OCI-LY3 (cell line): ENCODE results near the gene GFPT2.

Source experiments
- EZH2phosphoT487 ChIP-seq: fragments of 200-600 bp; shearing (Covaris generic); IDR thresholded peaks from 2 replicates; pipeline ENCODE4 v1.6.1; 2018; ENCODE audit warnings: antibody characterized with exemption, mixed run types, low read depth
- TF ChIP-seq, protein P1 (sequence below): fragments of 200-600, 300-600 bp; sonication (generic); IDR thresholded peaks from 2 replicates; pipeline ENCODE4 v1.5.1; 2014; ENCODE audit warnings: antibody characterized with exemption, low read length, low read depth

- TF ChIP-seq, protein P1, sequence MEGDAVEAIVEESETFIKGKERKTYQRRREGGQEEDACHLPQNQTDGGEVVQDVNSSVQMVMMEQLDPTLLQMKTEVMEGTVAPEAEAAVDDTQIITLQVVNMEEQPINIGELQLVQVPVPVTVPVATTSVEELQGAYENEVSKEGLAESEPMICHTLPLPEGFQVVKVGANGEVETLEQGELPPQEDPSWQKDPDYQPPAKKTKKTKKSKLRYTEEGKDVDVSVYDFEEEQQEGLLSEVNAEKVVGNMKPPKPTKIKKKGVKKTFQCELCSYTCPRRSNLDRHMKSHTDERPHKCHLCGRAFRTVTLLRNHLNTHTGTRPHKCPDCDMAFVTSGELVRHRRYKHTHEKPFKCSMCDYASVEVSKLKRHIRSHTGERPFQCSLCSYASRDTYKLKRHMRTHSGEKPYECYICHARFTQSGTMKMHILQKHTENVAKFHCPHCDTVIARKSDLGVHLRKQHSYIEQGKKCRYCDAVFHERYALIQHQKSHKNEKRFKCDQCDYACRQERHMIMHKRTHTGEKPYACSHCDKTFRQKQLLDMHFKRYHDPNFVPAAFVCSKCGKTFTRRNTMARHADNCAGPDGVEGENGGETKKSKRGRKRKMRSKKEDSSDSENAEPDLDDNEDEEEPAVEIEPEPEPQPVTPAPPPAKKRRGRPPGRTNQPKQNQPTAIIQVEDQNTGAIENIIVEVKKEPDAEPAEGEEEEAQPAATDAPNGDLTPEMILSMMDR: no peak
- no peak for TF ChIP-seq EZH2phosphoT487
Measured at GRCh38 chr5:180345781-180346180, 7.4 kb downstream of the GFPT2 start.
